Glutamatergic neuron (in vitro differentiated cells): ENCODE data around the gene SH3BGRL. TPM values are rescaled to one million over a fixed set of nuclear protein-coding genes. Genes with fewer than 3 reads are reported as not detected.

Source experiments
- DNase-seq: peaks from one replicate; pipeline ENCODE4 v3.0.0; 2022
- H3K27ac Mint-ChIP-seq: one replicate; pipeline ENCODE4 v1.8.0; 2020; ENCODE audit warnings: mild to moderate bottlenecking, mixed read lengths, inconsistent platforms; ENCODE audit not compliant: unreplicated experiment
- H3K27me3 Mint-ChIP-seq: one replicate; pipeline ENCODE4 v1.8.0; 2020; ENCODE audit warnings: mild to moderate bottlenecking, moderate library complexity, mixed read lengths, inconsistent platforms; ENCODE audit not compliant: unreplicated experiment
- H3K36me3 Mint-ChIP-seq: one replicate; pipeline ENCODE4 v1.8.0; 2020; ENCODE audit warnings: mild to moderate bottlenecking, mixed read lengths, inconsistent platforms; ENCODE audit not compliant: unreplicated experiment
- H3K4me1 Mint-ChIP-seq: one replicate; pipeline ENCODE4 v1.8.0; 2020; ENCODE audit warnings: mild to moderate bottlenecking, low read depth, mixed read lengths, inconsistent platforms; ENCODE audit not compliant: unreplicated experiment
- H3K4me3 Mint-ChIP-seq: one replicate; pipeline ENCODE4 v1.8.0; 2020; ENCODE audit warnings: mild to moderate bottlenecking, mixed read lengths, inconsistent platforms; ENCODE audit not compliant: unreplicated experiment
- H3K9me3 Mint-ChIP-seq: one replicate; pipeline ENCODE4 v1.8.0; 2020; ENCODE audit warnings: mild to moderate bottlenecking, moderate library complexity, mixed read lengths, inconsistent platforms; ENCODE audit not compliant: unreplicated experiment
- total RNA-seq: library from RNA; stranded (reverse); fragmentation: NEBNext Ultra II Directional; extraction: Animal tissue kit (Norgen Biotek cat#: 25700); gene quantifications from one replicate; pipeline ENCODE4 v1.2.1, GENCODE V29; 2021; ENCODE audit not compliant: unreplicated experiment
- TF ChIP-seq, protein P1 (sequence below): fragments of 200-600 bp; sonication (generic); IDR thresholded peaks from one replicate; pipeline ENCODE4 v1.5.0; 2021; ENCODE audit not compliant: partially characterized antibody, unreplicated experiment

SH3BGRL gene
- total RNA-seq, 1 donor from 2014 or later = 51.4 TPM

DNA sequence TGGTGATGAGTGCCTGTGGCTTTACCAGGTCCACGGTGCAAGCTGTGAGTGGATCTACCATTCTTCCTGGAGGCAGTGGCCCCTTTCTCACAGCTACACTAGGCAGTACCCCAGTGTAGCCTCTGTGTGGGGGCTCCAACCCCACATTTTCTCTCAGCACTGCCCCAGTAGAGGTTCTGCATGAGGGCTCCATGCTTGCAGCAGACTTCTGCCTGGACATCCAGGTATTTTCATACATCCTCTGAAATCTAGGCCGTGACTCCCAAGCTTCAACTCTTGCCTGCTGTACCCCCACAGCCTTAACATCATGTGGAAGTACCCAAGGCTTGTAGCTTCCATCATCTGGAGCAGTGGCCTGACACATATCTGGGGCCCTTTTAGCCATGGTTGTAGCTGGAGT lies 90.1 kb downstream of the SH3BGRL start:
- TF ChIP-seq, protein P1, sequence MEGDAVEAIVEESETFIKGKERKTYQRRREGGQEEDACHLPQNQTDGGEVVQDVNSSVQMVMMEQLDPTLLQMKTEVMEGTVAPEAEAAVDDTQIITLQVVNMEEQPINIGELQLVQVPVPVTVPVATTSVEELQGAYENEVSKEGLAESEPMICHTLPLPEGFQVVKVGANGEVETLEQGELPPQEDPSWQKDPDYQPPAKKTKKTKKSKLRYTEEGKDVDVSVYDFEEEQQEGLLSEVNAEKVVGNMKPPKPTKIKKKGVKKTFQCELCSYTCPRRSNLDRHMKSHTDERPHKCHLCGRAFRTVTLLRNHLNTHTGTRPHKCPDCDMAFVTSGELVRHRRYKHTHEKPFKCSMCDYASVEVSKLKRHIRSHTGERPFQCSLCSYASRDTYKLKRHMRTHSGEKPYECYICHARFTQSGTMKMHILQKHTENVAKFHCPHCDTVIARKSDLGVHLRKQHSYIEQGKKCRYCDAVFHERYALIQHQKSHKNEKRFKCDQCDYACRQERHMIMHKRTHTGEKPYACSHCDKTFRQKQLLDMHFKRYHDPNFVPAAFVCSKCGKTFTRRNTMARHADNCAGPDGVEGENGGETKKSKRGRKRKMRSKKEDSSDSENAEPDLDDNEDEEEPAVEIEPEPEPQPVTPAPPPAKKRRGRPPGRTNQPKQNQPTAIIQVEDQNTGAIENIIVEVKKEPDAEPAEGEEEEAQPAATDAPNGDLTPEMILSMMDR = no peak
- H3K27ac Mint-ChIP-seq = no peak overlapping the region
- H3K4me1 Mint-ChIP-seq = no peaks in the 10 kb centered on the region
- peaks cover 8% of the 10 kb centered on the region for H3K9me3 Mint-ChIP-seq
- no peak for DNase-seq
- no peaks in the 10 kb centered on the region for H3K27me3 Mint-ChIP-seq
- no peak overlapping the region for H3K4me3 Mint-ChIP-seq
- H3K36me3 Mint-ChIP-seq = peaks cover 39% of the 10 kb centered on the region

DNA sequence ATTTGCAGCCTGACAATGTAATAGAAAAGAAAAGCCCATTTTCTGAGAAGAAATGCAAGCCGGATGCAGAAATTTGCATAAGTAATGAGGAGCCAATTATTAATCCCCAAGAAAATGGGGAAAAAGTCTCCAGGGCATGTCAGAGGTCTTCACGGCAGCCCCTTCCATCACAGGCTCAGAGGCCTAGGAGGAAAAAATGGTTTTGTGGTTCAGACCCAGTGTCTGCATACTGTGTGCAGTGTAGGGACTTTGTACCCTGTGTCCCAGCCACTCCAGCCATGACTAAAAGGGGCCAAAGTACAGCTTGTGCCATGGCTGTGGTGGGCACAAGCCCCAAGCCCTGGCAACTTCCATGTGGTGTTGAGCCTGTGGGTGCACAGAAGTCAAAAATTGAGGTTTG lies 92.2 kb downstream of the SH3BGRL start:
- Mint-ChIP-seq H3K4me1 (no peaks in the 10 kb centered on the region), H3K9me3 (peaks cover 4% of the 10 kb centered on the region), H3K27ac (no peak overlapping the region), H3K4me3 (no peak overlapping the region), H3K36me3 (peaks cover 36% of the 10 kb centered on the region), H3K27me3 (no peaks in the 10 kb centered on the region)
- TF ChIP-seq, protein P1 = no peak
- no peak for DNase-seq

DNA sequence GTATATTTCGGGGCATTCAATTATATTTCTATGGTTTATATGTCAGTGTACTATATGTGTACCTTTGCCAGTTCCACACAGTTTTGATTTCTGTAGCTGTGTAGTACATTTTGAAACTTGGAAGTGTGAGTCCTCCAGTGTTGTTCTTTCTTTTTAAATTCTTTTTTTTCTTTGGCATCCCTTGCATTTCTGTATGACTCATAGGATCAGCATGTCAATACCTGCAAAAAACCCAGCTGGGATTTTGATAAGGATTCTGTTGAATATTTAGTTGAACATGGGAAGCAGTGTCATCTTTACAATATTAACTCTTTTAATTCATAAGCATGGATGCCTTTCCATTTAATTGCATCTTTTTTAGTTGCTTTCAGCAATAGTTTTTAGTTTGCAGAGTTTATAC lies 100.0 kb downstream of the SH3BGRL start:
- Mint-ChIP-seq H3K9me3 (no peaks in the 10 kb centered on the region), H3K27ac (no peak overlapping the region), H3K4me3 (no peak overlapping the region), H3K36me3 (no peaks in the 10 kb centered on the region), H3K4me1 (no peaks in the 10 kb centered on the region), H3K27me3 (no peaks in the 10 kb centered on the region)
- TF ChIP-seq, protein P1 = no peak
- no peak for DNase-seq

DNA sequence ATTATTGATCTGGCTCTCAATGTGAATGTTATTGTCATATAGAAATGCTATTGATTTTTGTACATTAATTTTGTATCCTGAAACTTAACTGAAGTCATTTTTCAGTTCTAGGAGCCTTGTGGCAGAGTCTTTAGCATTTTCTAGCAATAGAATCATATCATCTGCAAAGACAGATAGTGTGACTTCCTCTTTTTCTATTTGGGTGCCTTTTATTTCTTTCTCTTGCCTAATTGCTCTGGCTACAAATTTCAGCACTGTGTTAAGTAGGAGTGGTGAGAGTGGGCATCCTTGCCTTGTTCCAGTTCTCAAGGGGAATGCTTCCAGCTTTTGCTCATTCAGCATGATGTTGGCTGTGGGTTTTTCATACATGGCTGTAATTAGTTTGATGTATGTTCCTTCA lies 102.7 kb downstream of the SH3BGRL start:
- Mint-ChIP-seq H3K27ac (no peak overlapping the region), H3K4me3 (no peak overlapping the region), H3K27me3 (no peaks in the 10 kb centered on the region), H3K4me1 (peaks cover 9% of the 10 kb centered on the region), H3K36me3 (no peaks in the 10 kb centered on the region), H3K9me3 (no peaks in the 10 kb centered on the region)
- no peak for DNase-seq
- TF ChIP-seq, protein P1 = no peak

DNA sequence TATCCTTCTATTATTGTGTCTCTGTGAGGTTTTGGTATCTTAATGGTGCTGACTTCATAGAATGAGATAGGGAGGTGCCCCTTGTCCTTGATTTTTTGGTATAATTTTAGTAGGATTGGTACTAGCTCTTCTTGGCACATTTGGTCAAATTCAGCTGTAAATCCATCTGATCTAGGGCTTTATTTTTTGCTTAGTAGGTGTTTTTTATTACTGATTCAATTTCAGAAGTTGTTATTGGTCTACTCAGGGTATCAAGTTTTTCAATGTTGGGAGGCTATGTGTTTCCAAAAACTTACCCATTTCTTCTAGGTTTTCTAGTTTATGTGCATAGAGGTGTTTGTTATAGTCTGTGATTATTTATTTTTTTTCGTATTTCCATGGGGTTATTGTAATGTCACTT lies 103.3 kb downstream of the SH3BGRL start:
- peaks cover 9% of the 10 kb centered on the region for H3K4me1 Mint-ChIP-seq
- H3K9me3 Mint-ChIP-seq = no peaks in the 10 kb centered on the region

More for the DNA sequence above, 103.3 kb downstream of the SH3BGRL start:
- Mint-ChIP-seq H3K36me3 (no peaks in the 10 kb centered on the region), H3K27me3 (no peaks in the 10 kb centered on the region), H3K4me3 (no peak overlapping the region), H3K27ac (no peak overlapping the region)
- TF ChIP-seq, protein P1 = no peak
- no peak for DNase-seq
